PC-3 (cell line): ENCODE data around the gene ATF6. TPM values are rescaled to one million over a fixed set of nuclear protein-coding genes. Genes with fewer than 3 reads are reported as not detected.

Experiments
- ATAC-seq: fragments of 200-7000 bp; cut with Tn5 transposase; 2 replicates; pipeline ENCODE4 v1.9.1; 2020; ENCODE audit warnings: mild to moderate bottlenecking, moderate library complexity
- BruUV-seq: library from RNA; stranded (reverse); fragments of 400-500 nt; replicated peaks from 2 replicates; lab custom pipeline; 2021; lab: Mats Ljungman, UMichigan
- CTCF ChIA-PET: fragments of 300-600 bp; sonication (Branson Sonifier 250); formaldehyde crosslinking; loops from one replicate; lab custom pipeline; 2022; ENCODE audit warnings: antibody characterized with exemption; lab: Charles Lee
- POLR2A ChIA-PET: fragments of 300-600 bp; sonication (Branson Sonifier 250); formaldehyde crosslinking; loops from one replicate; lab custom pipeline; 2022; ENCODE audit warnings: antibody characterized with exemption; ENCODE audit not compliant: unreplicated experiment; lab: Charles Lee
- DNase-seq: peaks from one replicate; pipeline ENCODE4 v3.0.0-alpha.2; 2015
- H2AFZ ChIP-seq: fragments of 300-600 bp; sonication (generic); 2 replicates; pipeline ENCODE4 v1.6.0; 2016; ENCODE audit warnings: antibody characterized with exemption, low read length
- H3F3A ChIP-seq: fragments of 300-600 bp; sonication (generic); one replicate; pipeline ENCODE4 v1.6.0; 2017; ENCODE audit warnings: antibody characterized with exemption, low read length, control low read depth, mild to moderate bottlenecking; ENCODE audit not compliant: unreplicated experiment
- H3K27ac ChIP-seq: fragments of 300-600 bp; sonication (generic); 2 replicates; pipeline ENCODE4 v1.5.1; 2016; ENCODE audit warnings: mild to moderate bottlenecking, low read length
- H3K27me3 ChIP-seq: fragments of 300-600 bp; sonication (generic); 2 replicates; pipeline ENCODE4 v1.6.1; 2016; ENCODE audit warnings: low read length, mixed read lengths
- H3K36me3 ChIP-seq: fragments of 300-600 bp; sonication (generic); 2 replicates; pipeline ENCODE4 v1.6.1; 2016; ENCODE audit warnings: low read depth, mixed run types, low read length, mixed read lengths
- H3K4me1 ChIP-seq: fragments of 300-600 bp; sonication (generic); 2 replicates; pipeline ENCODE4 v1.5.1; 2016; ENCODE audit warnings: low read length; ENCODE audit not compliant: insufficient read depth
- H3K4me2 ChIP-seq: fragments of 300-600 bp; sonication (generic); 2 replicates; pipeline ENCODE4 v1.6.0; 2016; ENCODE audit warnings: low read length
- H3K4me3 ChIP-seq: fragments of 300-600 bp; sonication (generic); 2 replicates; pipeline ENCODE4 v1.5.1; 2016; ENCODE audit warnings: mild to moderate bottlenecking, low read length, mixed read lengths
- H3K79me2 ChIP-seq: fragments of 300-600 bp; sonication (generic); 2 replicates; pipeline ENCODE4 v1.6.1; 2017; ENCODE audit warnings: low read length, mixed read lengths
- H3K9ac ChIP-seq: fragments of 300-600 bp; sonication (generic); 2 replicates; pipeline ENCODE4 v1.6.0; 2016; ENCODE audit warnings: mild to moderate bottlenecking, low read length
- H3K9me2 ChIP-seq: fragments of 300-600 bp; sonication (generic); replicated peaks from 2 replicates; pipeline ENCODE4 v1.6.1; 2016; ENCODE audit warnings: mixed run types, low read length, mixed read lengths
- H3K9me3 ChIP-seq: fragments of 300-600 bp; sonication (generic); 2 replicates; pipeline ENCODE4 v1.6.1; 2016; ENCODE audit warnings: low read length, mixed read lengths
- H4K20me1 ChIP-seq: fragments of 300-600 bp; sonication (generic); 2 replicates; pipeline ENCODE4 v1.6.1; 2016; ENCODE audit warnings: low read length, mixed read lengths
- CTCF ChIP-seq: fragments of 300-600 bp; sonication (generic); conservative IDR thresholded peaks from 2 replicates; pipeline ENCODE4 v1.5.1; 2017; ENCODE audit warnings: antibody characterized with exemption, low read depth, mild to moderate bottlenecking, low read length
- EZH2 ChIP-seq: fragments of 300-600 bp; sonication (generic); IDR thresholded peaks from one replicate; pipeline ENCODE4 v1.6.1; 2017; ENCODE audit warnings: antibody characterized with exemption, mild to moderate bottlenecking, low read length; ENCODE audit not compliant: unreplicated experiment
- EZH2phosphoT487 ChIP-seq: fragments of 300-600 bp; sonication (generic); IDR thresholded peaks from 2 replicates; pipeline ENCODE4 v1.6.1; 2018; ENCODE audit warnings: mild to moderate bottlenecking, antibody characterized with exemption, low read length, borderline replicate concordance
- intact Hi-C: fragments of 100-400 bp; cut with micrococcal nuclease; formaldehyde crosslinking; loops from 2 replicates; pipeline ENCODE4 v1.9.0; 2023
- total RNA-seq: library from RNA; depleted of rRNA; stranded (reverse); fragments of >200 nt; gene quantifications from 2 replicates; pipeline ENCODE4 v1.2.3, GENCODE V29; 2014

The ATF6 gene
- total RNA-seq, 1 experiment from 2014 or later, result 19.7 TPM

GRCh38 chr1:161879261-161879660 lies 113.1 kb downstream of the ATF6 start:
- Histone ChIP-seq H3K27ac (no peak overlapping the region), H2AFZ (no peak overlapping the region), H3K27me3 (no peaks in the 10 kb centered on the region), H3K4me3 (no peak overlapping the region), H3K79me2 (no peaks in the 10 kb centered on the region), H4K20me1 (no peaks in the 10 kb centered on the region), H3K36me3 (no peaks in the 10 kb centered on the region), H3K9ac (no peak overlapping the region), H3K4me1 (peaks cover 12% of the 10 kb centered on the region), H3F3A (no peaks in the 10 kb centered on the region), H3K4me2 (no peak overlapping the region), H3K9me3 (no peaks in the 10 kb centered on the region), H3K9me2 (no peaks in the 10 kb centered on the region)
- no TSS peak for BruUV-seq
- ChIA-PET POLR2A (no interaction called here), CTCF (no interaction called here)
- ATAC-seq (no peak), DNase-seq (no peak)
- no peak for TF ChIP-seq EZH2phosphoT487
- TF ChIP-seq CTCF, result no peak
- TF ChIP-seq EZH2, result no peak
- intact Hi-C loops, result no loop called here

- Histone ChIP-seq H3K27me3 (no peaks in the 10 kb centered on the region), H3K9me2 (no peaks in the 10 kb centered on the region), H3K4me1 (peaks cover 23% of the 10 kb centered on the region), H3K9ac (no peak overlapping the region; the same call in 1 of the 2 replicates), H4K20me1 (no peaks in the 10 kb centered on the region), H2AFZ (no peak overlapping the region), H3K4me2 (peak overlapping the region; percentile 69), H3F3A (peaks cover 5% of the 10 kb centered on the region), H3K79me2 (no peaks in the 10 kb centered on the region), H3K36me3 (no peaks in the 10 kb centered on the region), H3K4me3 (peak overlapping the region; percentile 42), H3K27ac (peak overlapping the region; percentile 21), H3K9me3 (no peaks in the 10 kb centered on the region)
- ChIA-PET CTCF (interaction anchor here (1.0 kb wide), 2 partner anchors 120 to 153 kb away, joined by 4 to 9 read pairs; no protein-coding TSS in a partner anchor), POLR2A (no interaction called here)
- intact Hi-C loops, result loop anchor here (2.0 kb wide), 1 partner anchor 20 kb away; no protein-coding TSS in a partner anchor
- ATAC-seq (peak; percentile 76), DNase-seq (peak; percentile 31)
- TF ChIP-seq CTCF (no peak), EZH2phosphoT487 (no peak), EZH2 (no peak)
- no TSS peak for BruUV-seq
Measured at GRCh38 chr1:161884475-161884874, 118.4 kb downstream of the ATF6 start.

GRCh38 chr1:161885003-161885402 lies 118.9 kb downstream of the ATF6 start:
- no TSS peak for BruUV-seq
- peak overlapping the region; percentile 42 for H3K4me3 ChIP-seq
- peak; percentile 75 for DNase-seq
- TF ChIP-seq CTCF (no peak), EZH2 (no peak), EZH2phosphoT487 (no peak)
- ChIA-PET CTCF (interaction anchor here (0.6 to 1.0 kb wide), 3 partner anchors 119 to 389 kb away, joined by 4 to 9 read pairs (median 4); no protein-coding TSS in a partner anchor), POLR2A (no interaction called here)
- no peaks in the 10 kb centered on the region for H4K20me1 ChIP-seq
- no peaks in the 10 kb centered on the region for H3K27me3 ChIP-seq
- H3F3A ChIP-seq, result peaks cover 5% of the 10 kb centered on the region
- no peaks in the 10 kb centered on the region for H3K9me3 ChIP-seq
- H3K4me1 ChIP-seq, result peaks cover 23% of the 10 kb centered on the region
- H3K9ac ChIP-seq, result no peak overlapping the region
- no peaks in the 10 kb centered on the region for H3K9me2 ChIP-seq
- ATAC-seq, result peak; percentile 85
- H2AFZ ChIP-seq, result no peak overlapping the region
- intact Hi-C loops, result loop anchor here (2.0 to 5.0 kb wide), 3 partner anchors 20 to 152 kb away; partner anchors contain the start of gene OLFML2B
- no peaks in the 10 kb centered on the region for H3K79me2 ChIP-seq
- no peaks in the 10 kb centered on the region for H3K36me3 ChIP-seq
- peak overlapping the region; percentile 69 for H3K4me2 ChIP-seq
- H3K27ac ChIP-seq, result peak overlapping the region; percentile 21
